ENCODE measurements around the gene TOMM70.

- TF ChIP-seq, protein P1, sequence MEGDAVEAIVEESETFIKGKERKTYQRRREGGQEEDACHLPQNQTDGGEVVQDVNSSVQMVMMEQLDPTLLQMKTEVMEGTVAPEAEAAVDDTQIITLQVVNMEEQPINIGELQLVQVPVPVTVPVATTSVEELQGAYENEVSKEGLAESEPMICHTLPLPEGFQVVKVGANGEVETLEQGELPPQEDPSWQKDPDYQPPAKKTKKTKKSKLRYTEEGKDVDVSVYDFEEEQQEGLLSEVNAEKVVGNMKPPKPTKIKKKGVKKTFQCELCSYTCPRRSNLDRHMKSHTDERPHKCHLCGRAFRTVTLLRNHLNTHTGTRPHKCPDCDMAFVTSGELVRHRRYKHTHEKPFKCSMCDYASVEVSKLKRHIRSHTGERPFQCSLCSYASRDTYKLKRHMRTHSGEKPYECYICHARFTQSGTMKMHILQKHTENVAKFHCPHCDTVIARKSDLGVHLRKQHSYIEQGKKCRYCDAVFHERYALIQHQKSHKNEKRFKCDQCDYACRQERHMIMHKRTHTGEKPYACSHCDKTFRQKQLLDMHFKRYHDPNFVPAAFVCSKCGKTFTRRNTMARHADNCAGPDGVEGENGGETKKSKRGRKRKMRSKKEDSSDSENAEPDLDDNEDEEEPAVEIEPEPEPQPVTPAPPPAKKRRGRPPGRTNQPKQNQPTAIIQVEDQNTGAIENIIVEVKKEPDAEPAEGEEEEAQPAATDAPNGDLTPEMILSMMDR (IDR thresholded peaks at IDR 0.05 in 8 of 11, conservative IDR thresholded peaks at IDR 0.05 in 3 of 11) = no peak
- TF ChIP-seq POLR2AphosphoS5 (IDR thresholded peaks at IDR 0.05) = no peak
Measured at GRCh38 chr3:100403362-100404249, 2.7 kb upstream of the TOMM70 start.
